Kidney (tissue), 14 donors: ENCODE data around the gene CCN2. TPM values are rescaled to one million over a fixed set of nuclear protein-coding genes. Genes with fewer than 3 reads are reported as not detected.

Experiments
- DNase-seq, 5 donors: peaks; one replicate each; pipeline ENCODE4 v3.0.0-alpha.2; 2013 to 2020
- FAIRE-seq: peaks from 2 replicates; lab custom pipeline; 2012; peaks lifted over from hg19 to GRCh38; lab: Jason Lieb, UNC
- H3K27ac ChIP-seq, 2 donors: one replicate each; pipeline ENCODE4 v1.7.0; 2013; ENCODE audit warnings: low read depth in 2 of 2, low read length in 2 of 2, inconsistent platforms in 1 of 2
- H3K27me3 ChIP-seq: one replicate; pipeline ENCODE4 v1.7.1; 2013; ENCODE audit warnings: low read length, inconsistent platforms; ENCODE audit not compliant: control insufficient read depth, insufficient read depth
- H3K36me3 ChIP-seq, 3 donors: one replicate each; pipeline versions ENCODE4 v1.7.0 to v1.7.1; 2013; ENCODE audit warnings: low read length in 3 of 3, control low read depth in 1 of 3, inconsistent platforms in 1 of 3; ENCODE audit not compliant: insufficient read depth in 3 of 3, control insufficient read depth in 2 of 3
- H3K4me1 ChIP-seq, 3 donors: one replicate each; pipeline versions ENCODE4 v1.7.0 to v1.7.1; 2013; ENCODE audit warnings: low read length in 3 of 3, inconsistent platforms in 1 of 3, low read depth in 1 of 3; ENCODE audit not compliant: control insufficient read depth in 2 of 3, insufficient read depth in 2 of 3
- H3K4me3 ChIP-seq, 3 donors: one replicate each; pipeline versions ENCODE4 v1.7.0 to v1.8.1; 2013; ENCODE audit warnings: low read length in 3 of 3, control low read depth in 1 of 3, inconsistent platforms in 1 of 3
- H3K9ac ChIP-seq, 3 donors: one replicate each; pipeline versions ENCODE4 v1.7.0 to v1.7.1; 2013; ENCODE audit warnings: low read length in 3 of 3, control low read depth in 1 of 3, inconsistent platforms in 1 of 3
- H3K9me3 ChIP-seq, 3 donors: one replicate each; pipeline versions ENCODE4 v1.7.0 to v1.7.1; 2013; ENCODE audit warnings: low read length in 3 of 3, control low read depth in 1 of 3, inconsistent platforms in 1 of 3; ENCODE audit not compliant: control insufficient read depth in 2 of 3, insufficient read depth in 1 of 3
- CTCF ChIP-seq: IDR thresholded peaks from 3 replicates; pipeline ENCODE4 v1.5.1; 2012; ENCODE audit warnings: mild to moderate bottlenecking, moderate library complexity, borderline replicate concordance; ENCODE audit not compliant: insufficient read depth; ENCODE audit errors: extremely low read depth
- intact Hi-C: fragments of 100-400 bp; cut with DNase I; formaldehyde crosslinking; loops from one replicate; pipeline ENCODE4 v1.11.1; 2022
- polyA plus RNA-seq: library from polyadenylated mRNA; stranded (reverse); fragments of 350-450 nt; fragmentation: Illumina TruSeq; extraction: RNeasy Lipid Tissue Mini Kit (QIAGEN cat#74804); gene quantifications from one replicate; pipeline ENCODE4 v1.2.3, GENCODE V29; 2014; ENCODE audit warnings: low read depth, low replicate concordance; ENCODE audit not compliant: insufficient read depth
- total RNA-seq: library from RNA; stranded (reverse); fragmentation: NEBNext Ultra II Directional; extraction: Animal tissue kit (Norgen Biotek cat#: 25700); gene quantifications from one replicate; pipeline ENCODE4 v1.2.1, GENCODE V29; 2021
- donor health status: control.
- donor health status: control.
- donor health status: control.
- donor health status: control.
- donor health status: control.
- donor health status: DM: yes; HTN: yes; CAD: no.
- donor health status: Normal renal cell carcinoma (clear cell type).

The CCN2 gene
- total and polyA plus RNA-seq, 2 donors from 2014 or later = 64.1 to 248 TPM

DNA sequence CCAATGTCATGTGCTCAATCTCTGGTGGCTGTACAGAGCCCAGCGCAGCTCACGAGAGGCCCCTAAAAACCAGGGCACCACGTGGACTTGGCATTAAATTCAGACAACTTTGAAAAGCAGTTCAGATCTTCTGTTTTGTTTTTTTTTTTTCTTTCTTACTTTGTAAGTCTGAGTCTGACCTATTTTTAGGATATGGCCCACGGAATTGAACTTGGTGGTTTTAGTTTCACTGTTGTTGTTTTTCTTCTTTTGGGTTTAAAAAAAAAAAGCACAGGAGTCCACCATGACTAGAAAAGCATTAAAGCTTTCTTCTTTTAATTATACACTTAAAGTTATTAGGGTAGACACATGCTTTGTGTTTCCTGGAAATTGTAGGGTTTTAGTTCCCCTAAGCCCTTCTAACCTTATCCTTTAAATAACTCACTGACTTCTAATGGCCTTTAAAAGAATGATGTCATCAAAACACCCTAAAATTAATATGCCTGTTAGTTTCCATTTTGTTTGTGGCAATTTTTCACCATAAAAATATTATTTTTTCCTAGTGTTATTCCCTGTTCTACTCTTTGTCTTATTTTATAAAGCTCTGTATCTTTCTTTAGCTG is 48.5 kb upstream of the CCN2 start:
- Histone ChIP-seq H3K4me1 (no peaks in the 10 kb centered on the region), H3K4me3 (no peak overlapping the region), H3K9me3 (no peaks in the 10 kb centered on the region), H3K27ac (no peak overlapping the region), H3K36me3 (no peaks in the 10 kb centered on the region), H3K27me3 (no peaks in the 10 kb centered on the region), H3K9ac (no peak overlapping the region)
- no peak for TF ChIP-seq CTCF
- DNase-seq = no peak
- FAIRE-seq = no peak
- intact Hi-C loops = no loop called here

- Histone ChIP-seq H3K4me1 (no peaks in the 10 kb centered on the region), H3K9me3 (no peaks in the 10 kb centered on the region), H3K27me3 (no peaks in the 10 kb centered on the region), H3K9ac (no peak overlapping the region), H3K36me3 (no peaks in the 10 kb centered on the region), H3K27ac (no peak overlapping the region), H3K4me3 (no peak overlapping the region)
- no peak for TF ChIP-seq CTCF
- FAIRE-seq (no peak), DNase-seq (no peak)
- intact Hi-C loops = no loop called here
These were observed 47.2 kb upstream of the CCN2 start for GRCh38 chr6:131998255-131998982.

DNA sequence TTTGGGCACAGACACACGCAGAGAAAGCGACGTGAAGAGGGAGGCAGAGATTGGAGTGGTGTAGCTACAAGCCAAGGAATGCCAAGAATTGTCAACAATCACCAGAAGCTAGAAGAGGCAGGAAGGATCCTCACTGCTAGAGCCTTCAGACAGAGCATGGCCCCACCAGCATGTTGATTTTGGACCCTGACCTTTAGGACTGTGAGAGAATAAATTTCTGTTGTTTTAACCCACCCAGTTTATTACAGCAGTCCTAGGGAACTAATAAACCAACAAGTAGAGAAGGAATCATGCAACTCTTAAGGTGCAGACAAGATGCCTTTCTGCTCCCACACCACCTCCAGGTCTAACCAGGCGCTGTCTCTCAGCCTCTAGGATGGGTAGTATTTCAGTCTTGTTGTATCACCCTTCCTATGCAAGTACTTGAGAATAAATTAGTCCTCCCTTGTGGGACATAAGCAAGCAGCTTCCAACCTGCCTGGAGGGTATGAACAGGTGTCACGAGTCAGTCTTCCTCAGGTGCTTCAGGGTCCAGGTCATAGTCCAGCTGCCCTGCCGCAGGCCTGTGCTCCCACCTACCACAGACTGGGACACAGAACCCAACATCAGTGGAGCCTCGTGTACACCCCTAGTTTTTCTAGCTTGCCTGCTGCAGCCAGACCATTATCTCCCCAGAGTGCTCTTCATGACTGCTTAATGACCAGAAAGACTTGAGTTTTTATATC is 46.4 kb upstream of the CCN2 start:
- DNase-seq (no peak), FAIRE-seq (no peak)
- H3K4me3 ChIP-seq = no peak overlapping the region
- no peaks in the 10 kb centered on the region for H3K27me3 ChIP-seq
- no peaks in the 10 kb centered on the region for H3K4me1 ChIP-seq
- TF ChIP-seq CTCF = no peak
- no peak overlapping the region for H3K27ac ChIP-seq
- H3K9ac ChIP-seq = no peak overlapping the region
- no peaks in the 10 kb centered on the region for H3K36me3 ChIP-seq
- intact Hi-C loops = no loop called here
- no peaks in the 10 kb centered on the region for H3K9me3 ChIP-seq
